ENCODE results near the gene TMPRSS4. TPM values are rescaled to one million over a fixed set of nuclear protein-coding genes. Genes with fewer than 3 reads are reported as not detected.

The TMPRSS4 gene
- total RNA-seq, 2 donors from 2014 or later, result 309 to 344 TPM

- DNase-seq, result no peak
Measured at GRCh38 chr11:118115048-118115447, 38.2 kb downstream of the TMPRSS4 start.

GRCh38 chr11:118117790-118118601, 41.1 kb downstream of the TMPRSS4 start:
- intact Hi-C loops (cut with DNase I), result no loop called here
- no peaks in the 10 kb centered on the region for H3K4me1 ChIP-seq
- H3K9me3 ChIP-seq, result no peaks in the 10 kb centered on the region
- no peak for TF ChIP-seq CTCF (IDR thresholded peaks at IDR 0.05)
- H3K4me3 ChIP-seq, result no peak overlapping the region
- no peak overlapping the region for H3K9ac ChIP-seq (ENCODE audit: low read depth in 2 of 2, low read length in 2 of 2)
- H3K27ac ChIP-seq, result no peak overlapping the region
- no peak for DNase-seq
- peaks cover 4% of the 10 kb centered on the region for H3K36me3 ChIP-seq
- no peaks in the 10 kb centered on the region for H3K27me3 ChIP-seq

More at GRCh38 chr11:118115048-118115447, 38.2 kb downstream of the TMPRSS4 start:
- intact Hi-C loops (cut with DNase I), result no loop called here
- Histone ChIP-seq H3K27me3 (no peaks in the 10 kb centered on the region), H3K4me1 (no peaks in the 10 kb centered on the region), H3K4me3 (no peak overlapping the region), H3K9ac (ENCODE audit: low read depth in 2 of 2, low read length in 2 of 2) (no peak overlapping the region), H3K9me3 (no peaks in the 10 kb centered on the region), H3K27ac (no peak overlapping the region), H3K36me3 (peaks cover 3% of the 10 kb centered on the region)
- no peak for TF ChIP-seq CTCF (IDR thresholded peaks at IDR 0.05)

GRCh38 chr11:118120793-118121192, 43.9 kb downstream of the TMPRSS4 start:
- intact Hi-C loops (cut with DNase I), result no loop called here
- TF ChIP-seq CTCF (IDR thresholded peaks at IDR 0.05), result no peak
- H3K27me3 ChIP-seq, result no peaks in the 10 kb centered on the region
- H3K4me3 ChIP-seq, result no peak overlapping the region
- no peak for DNase-seq
- H3K9ac ChIP-seq (ENCODE audit: low read depth in 2 of 2, low read length in 2 of 2), result no peak overlapping the region
- H3K4me1 ChIP-seq, result no peaks in the 10 kb centered on the region
- H3K27ac ChIP-seq, result no peak overlapping the region
- H3K9me3 ChIP-seq, result no peaks in the 10 kb centered on the region
- peaks cover 4% of the 10 kb centered on the region for H3K36me3 ChIP-seq

GRCh38 chr11:118124929-118125535, 48.2 kb downstream of the TMPRSS4 start:
- intact Hi-C loops (cut with DNase I), result no loop called here
- no peak for TF ChIP-seq CTCF (IDR thresholded peaks at IDR 0.05)

GRCh38 chr11:118126082-118126838, 49.4 kb downstream of the TMPRSS4 start:
- DNase-seq, result no peak
- no peaks in the 10 kb centered on the region for H3K27me3 ChIP-seq
- no peaks in the 10 kb centered on the region for H3K4me1 ChIP-seq
- no peaks in the 10 kb centered on the region for H3K9me3 ChIP-seq
- intact Hi-C loops (cut with DNase I), result no loop called here
- TF ChIP-seq CTCF (IDR thresholded peaks at IDR 0.05), result no peak
- no peak overlapping the region for H3K9ac ChIP-seq (ENCODE audit: low read depth in 2 of 2, low read length in 2 of 2)
- no peak overlapping the region for H3K4me3 ChIP-seq
- H3K27ac ChIP-seq, result no peak overlapping the region
- no peaks in the 10 kb centered on the region for H3K36me3 ChIP-seq

More at GRCh38 chr11:118124929-118125535, 48.2 kb downstream of the TMPRSS4 start:
- H3K9ac ChIP-seq (ENCODE audit: low read depth in 2 of 2, low read length in 2 of 2), result no peak overlapping the region
- no peaks in the 10 kb centered on the region for H3K4me1 ChIP-seq
- DNase-seq, result no peak
- H3K9me3 ChIP-seq, result no peaks in the 10 kb centered on the region
- H3K4me3 ChIP-seq, result no peak overlapping the region
- peaks cover 1% of the 10 kb centered on the region for H3K36me3 ChIP-seq
- no peak overlapping the region for H3K27ac ChIP-seq
- H3K27me3 ChIP-seq, result no peaks in the 10 kb centered on the region

All from colonic mucosa (tissue), 4 donors.